ENCODE measurements around the gene NEAT1. TPM values are rescaled to one million over a fixed set of nuclear protein-coding genes. Genes with fewer than 3 reads are reported as not detected.

NEAT1 gene
- total RNA-seq, 1 donor from 2014 or later, result 43.4 TPM

GRCh38 chr11:65377036-65377435 lies 45.6 kb upstream of the NEAT1 start:
- DNase-seq (ENCODE audit: low spot score), result no peak
- Mint-ChIP-seq H3K9me3 (ENCODE audit: unreplicated experiment) (no peaks in the 10 kb centered on the region), H3K27ac (ENCODE audit: unreplicated experiment) (no peak overlapping the region), H3K36me3 (ENCODE audit: low read depth, unreplicated experiment) (no peaks in the 10 kb centered on the region), H3K4me1 (ENCODE audit: unreplicated experiment) (peaks cover 6% of the 10 kb centered on the region), H3K27me3 (ENCODE audit: unreplicated experiment) (peaks cover 9% of the 10 kb centered on the region), H3K4me3 (ENCODE audit: unreplicated experiment) (no peak overlapping the region)
- no peak for TF ChIP-seq CTCF (IDR thresholded peaks at IDR 0.05; ENCODE audit: unreplicated experiment)

GRCh38 chr11:65377777-65378176 lies 44.8 kb upstream of the NEAT1 start:
- H3K36me3 Mint-ChIP-seq (ENCODE audit: low read depth, unreplicated experiment), result no peaks in the 10 kb centered on the region
- DNase-seq (ENCODE audit: low spot score), result no peak
- TF ChIP-seq CTCF (IDR thresholded peaks at IDR 0.05; ENCODE audit: unreplicated experiment), result peak; percentile 11
- H3K9me3 Mint-ChIP-seq (ENCODE audit: unreplicated experiment), result no peaks in the 10 kb centered on the region
- no peak overlapping the region for H3K4me3 Mint-ChIP-seq (ENCODE audit: unreplicated experiment)
- peaks cover 11% of the 10 kb centered on the region for H3K4me1 Mint-ChIP-seq (ENCODE audit: unreplicated experiment)
- peaks cover 9% of the 10 kb centered on the region for H3K27me3 Mint-ChIP-seq (ENCODE audit: unreplicated experiment)
- H3K27ac Mint-ChIP-seq (ENCODE audit: unreplicated experiment), result peak overlapping the region; percentile 20

- Mint-ChIP-seq H3K36me3 (ENCODE audit: low read depth, unreplicated experiment) (no peaks in the 10 kb centered on the region), H3K4me3 (ENCODE audit: unreplicated experiment) (no peak overlapping the region), H3K9me3 (ENCODE audit: unreplicated experiment) (no peaks in the 10 kb centered on the region), H3K27me3 (ENCODE audit: unreplicated experiment) (peaks cover 9% of the 10 kb centered on the region), H3K27ac (ENCODE audit: unreplicated experiment) (no peak overlapping the region), H3K4me1 (ENCODE audit: unreplicated experiment) (peaks cover 17% of the 10 kb centered on the region)
- no peak for TF ChIP-seq CTCF (IDR thresholded peaks at IDR 0.05; ENCODE audit: unreplicated experiment)
- no peak for DNase-seq (ENCODE audit: low spot score)
These were observed 44.2 kb upstream of the NEAT1 start for GRCh38 chr11:65378208-65378927.

- TF ChIP-seq CTCF (IDR thresholded peaks at IDR 0.05; ENCODE audit: unreplicated experiment), result no peak
- Mint-ChIP-seq H3K27ac (ENCODE audit: unreplicated experiment) (no peak overlapping the region), H3K4me3 (ENCODE audit: unreplicated experiment) (no peak overlapping the region), H3K4me1 (ENCODE audit: unreplicated experiment) (peaks cover 22% of the 10 kb centered on the region), H3K27me3 (ENCODE audit: unreplicated experiment) (peaks cover 4% of the 10 kb centered on the region), H3K36me3 (ENCODE audit: low read depth, unreplicated experiment) (no peaks in the 10 kb centered on the region), H3K9me3 (ENCODE audit: unreplicated experiment) (no peaks in the 10 kb centered on the region)
- DNase-seq (ENCODE audit: low spot score), result no peak
These were observed 43.5 kb upstream of the NEAT1 start for GRCh38 chr11:65378928-65379638.

Data from endothelial cell (in vitro differentiated cells).